ENCODE data around the gene RRAGD.

DNA sequence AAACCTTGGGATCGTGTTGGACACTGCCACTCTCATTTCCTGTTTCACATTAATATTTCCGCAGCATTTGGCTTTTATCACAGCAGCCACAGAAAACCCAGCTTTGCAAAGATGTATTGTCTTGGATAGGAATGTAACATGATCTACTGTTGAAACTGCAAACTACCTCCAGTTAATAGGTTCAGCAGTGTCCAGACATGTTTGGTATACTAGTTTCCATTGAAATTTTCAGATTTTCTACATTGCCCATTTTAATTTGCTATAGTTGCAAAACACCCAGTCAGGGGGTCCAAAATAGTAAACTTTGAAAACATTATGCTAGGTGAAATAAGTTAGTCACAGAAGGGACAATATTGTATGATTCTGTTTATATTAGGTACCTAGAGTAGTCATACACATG lies 24.2 kb upstream of the RRAGD start:
- TF ChIP-seq, protein P1, sequence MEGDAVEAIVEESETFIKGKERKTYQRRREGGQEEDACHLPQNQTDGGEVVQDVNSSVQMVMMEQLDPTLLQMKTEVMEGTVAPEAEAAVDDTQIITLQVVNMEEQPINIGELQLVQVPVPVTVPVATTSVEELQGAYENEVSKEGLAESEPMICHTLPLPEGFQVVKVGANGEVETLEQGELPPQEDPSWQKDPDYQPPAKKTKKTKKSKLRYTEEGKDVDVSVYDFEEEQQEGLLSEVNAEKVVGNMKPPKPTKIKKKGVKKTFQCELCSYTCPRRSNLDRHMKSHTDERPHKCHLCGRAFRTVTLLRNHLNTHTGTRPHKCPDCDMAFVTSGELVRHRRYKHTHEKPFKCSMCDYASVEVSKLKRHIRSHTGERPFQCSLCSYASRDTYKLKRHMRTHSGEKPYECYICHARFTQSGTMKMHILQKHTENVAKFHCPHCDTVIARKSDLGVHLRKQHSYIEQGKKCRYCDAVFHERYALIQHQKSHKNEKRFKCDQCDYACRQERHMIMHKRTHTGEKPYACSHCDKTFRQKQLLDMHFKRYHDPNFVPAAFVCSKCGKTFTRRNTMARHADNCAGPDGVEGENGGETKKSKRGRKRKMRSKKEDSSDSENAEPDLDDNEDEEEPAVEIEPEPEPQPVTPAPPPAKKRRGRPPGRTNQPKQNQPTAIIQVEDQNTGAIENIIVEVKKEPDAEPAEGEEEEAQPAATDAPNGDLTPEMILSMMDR (IDR thresholded peaks at IDR 0.05), result no peak
- no peak for TF ChIP-seq POLR2A (IDR thresholded peaks at IDR 0.05)
